ENCODE measurements around the gene SLC35F6.
"Not testable (repeated sequence)": the region's sequence is repeated elsewhere in the genome, so short reads cannot be mapped to it uniquely, and the experiment has no call there.

The SLC35F6 gene

GRCh38 chr2:26784570-26785234, 20.6 kb downstream of the SLC35F6 start:
- no peak for DNase-seq (ENCODE audit: low spot score)

- DNase-seq (ENCODE audit: low spot score), result peak; percentile 98
Measured at GRCh38 chr2:26785431-26786206, 21.5 kb downstream of the SLC35F6 start, which contains the start of gene CENPA. TSS of gene CENPA (plus strand) at chr2:26786056. CDS start at chr2:26786197, 141 bp downstream.

GRCh38 chr2:26786207-26787028, 22.3 kb downstream of the SLC35F6 start:
- no peak for DNase-seq (ENCODE audit: low spot score)

GRCh38 chr2:26792720-26793119, 28.6 kb downstream of the SLC35F6 start:
- DNase-seq (ENCODE audit: low spot score), result no peak

GRCh38 chr2:26793518-26793917, 29.4 kb downstream of the SLC35F6 start:
- no peak for DNase-seq (ENCODE audit: low spot score)

- DNase-seq (ENCODE audit: low spot score), result not testable (repeated sequence)
Measured at GRCh38 chr2:26795135-26795534, 31.1 kb downstream of the SLC35F6 start.

- no peak for DNase-seq (ENCODE audit: low spot score)
Measured at GRCh38 chr2:26801328-26801727, 37.2 kb downstream of the SLC35F6 start.

GRCh38 chr2:26801796-26802195, 37.7 kb downstream of the SLC35F6 start:
- DNase-seq (ENCODE audit: low spot score), result no peak

- DNase-seq (ENCODE audit: low spot score), result no peak
Measured at GRCh38 chr2:26805241-26805676, 41.2 kb downstream of the SLC35F6 start.

GRCh38 chr2:26807788-26808460, 43.8 kb downstream of the SLC35F6 start:
- no peak for DNase-seq (ENCODE audit: low spot score)

GRCh38 chr2:26809211-26809610, 45.1 kb downstream of the SLC35F6 start:
- DNase-seq (ENCODE audit: low spot score), result no peak

- DNase-seq (ENCODE audit: low spot score), result no peak
Measured at GRCh38 chr2:26809876-26810577, 45.9 kb downstream of the SLC35F6 start.

GRCh38 chr2:26811261-26811660, 47.2 kb downstream of the SLC35F6 start:
- DNase-seq (ENCODE audit: low spot score), result no peak

GRCh38 chr2:26811791-26812694, 48.0 kb downstream of the SLC35F6 start:
- no peak for DNase-seq (ENCODE audit: low spot score)

- DNase-seq (ENCODE audit: low spot score), result no peak
Measured at GRCh38 chr2:26812731-26813130, 48.6 kb downstream of the SLC35F6 start.

- not testable (repeated sequence) for DNase-seq (ENCODE audit: low spot score)
Measured at GRCh38 chr2:26814072-26814765, 50.1 kb downstream of the SLC35F6 start.

GRCh38 chr2:26816893-26817292, 52.8 kb downstream of the SLC35F6 start:
- no peak for DNase-seq (ENCODE audit: low spot score)

GRCh38 chr2:26818255-26818654, 54.2 kb downstream of the SLC35F6 start:
- peak; percentile 14 for DNase-seq (ENCODE audit: low spot score)

GRCh38 chr2:26818972-26819371, 54.9 kb downstream of the SLC35F6 start:
- peak; percentile 12 for DNase-seq (ENCODE audit: low spot score)

- DNase-seq (ENCODE audit: low spot score), result no peak
Measured at GRCh38 chr2:26820932-26821331, 56.8 kb downstream of the SLC35F6 start.
